GM13977 (cell line): Measurements from ENCODE around the gene ULK4.
"Not testable (repeated sequence)": the region's sequence is repeated elsewhere in the genome, so short reads cannot be mapped to it uniquely, and the experiment has no call there.

Experiments
- DNase-seq: peaks from one replicate; pipeline ENCODE4 v3.0.0; 2012; ENCODE audit warnings: low spot score
- in situ Hi-C: fragments of 300-500 bp; cut with MboI; formaldehyde crosslinking; loops from one replicate; pipeline ENCODE4 v1.12.0; 2022; ENCODE audit warnings: low sequenced_read_pairs, low pct_unique_long_range_greater_than_20kb, mixed read lengths, inconsistent platforms; ENCODE audit not compliant: unreplicated experiment
- TF ChIP-seq, protein P1 (sequence below): IDR thresholded peaks from 2 replicates; pipeline ENCODE4 v1.5.1; 2012; ENCODE audit warnings: mild to moderate bottlenecking, control low read depth; ENCODE audit not compliant: insufficient read depth; ENCODE audit errors: extremely low read depth, missing control alignments

ULK4 gene

GRCh38 chr3:41464401-41464800, 497.5 kb downstream of the ULK4 start:
- DNase-seq: no peak
- TF ChIP-seq, protein P1, sequence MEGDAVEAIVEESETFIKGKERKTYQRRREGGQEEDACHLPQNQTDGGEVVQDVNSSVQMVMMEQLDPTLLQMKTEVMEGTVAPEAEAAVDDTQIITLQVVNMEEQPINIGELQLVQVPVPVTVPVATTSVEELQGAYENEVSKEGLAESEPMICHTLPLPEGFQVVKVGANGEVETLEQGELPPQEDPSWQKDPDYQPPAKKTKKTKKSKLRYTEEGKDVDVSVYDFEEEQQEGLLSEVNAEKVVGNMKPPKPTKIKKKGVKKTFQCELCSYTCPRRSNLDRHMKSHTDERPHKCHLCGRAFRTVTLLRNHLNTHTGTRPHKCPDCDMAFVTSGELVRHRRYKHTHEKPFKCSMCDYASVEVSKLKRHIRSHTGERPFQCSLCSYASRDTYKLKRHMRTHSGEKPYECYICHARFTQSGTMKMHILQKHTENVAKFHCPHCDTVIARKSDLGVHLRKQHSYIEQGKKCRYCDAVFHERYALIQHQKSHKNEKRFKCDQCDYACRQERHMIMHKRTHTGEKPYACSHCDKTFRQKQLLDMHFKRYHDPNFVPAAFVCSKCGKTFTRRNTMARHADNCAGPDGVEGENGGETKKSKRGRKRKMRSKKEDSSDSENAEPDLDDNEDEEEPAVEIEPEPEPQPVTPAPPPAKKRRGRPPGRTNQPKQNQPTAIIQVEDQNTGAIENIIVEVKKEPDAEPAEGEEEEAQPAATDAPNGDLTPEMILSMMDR: no peak
- in situ Hi-C loops: no loop called here

GRCh38 chr3:41462103-41462691, 499.7 kb downstream of the ULK4 start:
- DNase-seq: no peak
- TF ChIP-seq, protein P1: no peak
- in situ Hi-C loops: no loop called here

DNA sequence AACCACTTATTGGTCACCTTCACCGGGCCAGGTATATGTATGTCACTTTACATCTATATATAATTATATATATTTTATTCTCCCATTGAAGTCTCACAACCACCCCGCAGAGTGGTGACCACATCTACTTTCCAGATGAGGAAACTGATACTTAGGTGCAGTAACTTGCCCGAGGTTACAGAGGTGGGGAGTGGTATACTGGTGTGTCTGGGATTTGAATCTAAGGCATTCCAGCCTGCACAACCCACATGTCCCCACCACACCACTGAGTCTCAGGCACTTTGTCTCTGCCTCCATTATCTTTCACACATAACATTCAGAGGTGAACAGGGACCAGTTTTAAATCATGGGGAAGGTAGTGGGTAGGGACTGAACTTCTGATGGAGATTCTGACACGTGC, 501.2 kb downstream of the ULK4 start:
- TF ChIP-seq, protein P1: no peak
- in situ Hi-C loops: no loop called here
- DNase-seq: no peak

- TF ChIP-seq, protein P1: no peak
- DNase-seq: no peak
- in situ Hi-C loops: no loop called here
These were observed 504.7 kb downstream of the ULK4 start for GRCh38 chr3:41457176-41457575.

DNA sequence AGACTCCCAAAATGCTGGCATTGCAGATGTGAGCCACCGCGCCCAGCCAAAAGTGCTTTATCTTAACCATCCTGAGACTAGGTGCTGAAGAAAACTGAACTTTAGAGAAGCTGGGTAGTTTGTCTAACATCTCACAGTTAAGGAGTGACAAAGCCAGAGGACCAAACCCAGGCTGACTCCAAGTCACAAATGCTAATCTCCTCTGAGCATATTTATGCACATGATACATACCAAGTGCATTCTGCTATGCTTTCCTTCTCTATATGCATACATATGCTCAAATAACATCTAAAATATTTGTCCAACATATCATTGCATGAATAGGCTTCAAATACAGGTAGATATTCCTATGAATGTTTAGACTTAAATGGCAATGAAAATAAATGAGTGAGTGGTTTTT, 505.7 kb downstream of the ULK4 start:
- in situ Hi-C loops: no loop called here
- no peak for DNase-seq
- TF ChIP-seq, protein P1: no peak

DNA sequence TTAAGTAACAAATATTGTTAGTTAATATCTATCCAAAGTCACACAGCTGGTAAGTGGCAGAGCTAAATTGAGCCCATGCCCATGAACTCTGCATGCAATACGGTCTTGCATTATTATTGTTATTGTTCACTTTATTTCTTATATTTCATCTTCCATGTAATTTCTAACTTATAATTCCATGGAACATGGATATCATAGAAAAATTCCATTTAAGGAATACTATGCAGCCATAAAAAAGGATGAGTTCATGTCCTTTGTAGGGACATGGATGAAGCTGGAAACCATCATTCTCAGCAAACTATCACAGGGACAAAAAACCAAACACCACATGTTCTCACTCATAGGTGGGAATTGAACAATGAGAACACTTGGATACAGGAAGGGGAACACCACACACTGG, 508.3 kb downstream of the ULK4 start:
- DNase-seq, in situ Hi-C loops: not testable (repeated sequence)

- in situ Hi-C loops: no loop called here
- DNase-seq: no peak
- TF ChIP-seq, protein P1: no peak
These were observed 511.3 kb downstream of the ULK4 start for GRCh38 chr3:41450416-41451231.
